SU-DHL-6 (cell line): ENCODE data around the gene ATL2.

ENCODE experiments used
- CTCF ChIP-seq: fragments of 200-600 bp; sonication (generic); IDR thresholded peaks from one replicate; pipeline ENCODE4 v1.5.1; 2017; ENCODE audit warnings: antibody characterized with exemption, mild to moderate bottlenecking, low read length, moderate library complexity; ENCODE audit not compliant: insufficient read depth, poor library complexity, severe bottlenecking
- EZH2phosphoT487 ChIP-seq: fragments of 200-600 bp; sonication (generic), shearing (Covaris generic); conservative IDR thresholded peaks from 2 replicates; pipeline ENCODE4 v1.6.1; 2018; ENCODE audit warnings: mild to moderate bottlenecking, antibody characterized with exemption, low read length, moderate library complexity, mixed read lengths

- TF ChIP-seq CTCF (no peak), EZH2phosphoT487 (no peak)
Observed at GRCh38 chr2:38386377-38386776, 9.3 kb upstream of the ATL2 start.
